ENCODE measurements around the gene MRGPRE.

DNA sequence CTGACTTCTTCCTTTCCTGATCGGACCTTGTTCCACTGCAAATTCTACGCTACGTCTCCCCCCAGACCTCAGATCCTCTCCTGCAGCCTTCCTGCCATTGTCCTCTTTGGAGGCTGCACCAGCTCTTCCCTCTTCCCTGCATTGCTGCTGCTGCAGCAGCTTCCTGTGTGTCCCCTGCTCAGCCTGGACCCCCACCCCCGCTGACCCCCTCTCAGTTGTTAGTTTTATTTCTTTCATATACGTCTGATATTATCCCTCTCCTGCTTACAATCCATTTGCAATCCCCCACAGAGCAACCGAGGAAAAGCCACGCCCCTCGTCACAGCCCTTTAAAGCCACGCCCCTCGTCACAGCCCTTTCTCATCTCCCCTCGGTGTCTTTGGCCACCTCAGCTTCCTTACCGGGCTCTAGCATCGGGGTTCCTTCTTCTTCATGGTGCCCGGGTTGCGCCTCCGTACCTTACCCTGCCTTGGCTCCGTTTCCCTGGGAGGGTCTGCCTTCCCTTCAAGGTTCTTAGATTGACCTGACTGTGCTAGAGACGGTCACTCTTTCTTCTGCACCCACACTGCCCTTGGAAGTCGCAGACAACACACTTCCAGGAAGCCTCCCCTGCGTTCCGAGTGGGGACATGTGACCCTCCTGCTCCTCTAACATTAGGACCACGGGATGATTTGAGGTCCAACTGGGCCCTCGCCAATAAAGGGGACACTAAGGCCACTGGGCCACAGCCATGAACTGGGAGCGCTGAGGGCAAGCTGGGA, 18.4 kb downstream of the MRGPRE start:
- TF ChIP-seq, protein P1, sequence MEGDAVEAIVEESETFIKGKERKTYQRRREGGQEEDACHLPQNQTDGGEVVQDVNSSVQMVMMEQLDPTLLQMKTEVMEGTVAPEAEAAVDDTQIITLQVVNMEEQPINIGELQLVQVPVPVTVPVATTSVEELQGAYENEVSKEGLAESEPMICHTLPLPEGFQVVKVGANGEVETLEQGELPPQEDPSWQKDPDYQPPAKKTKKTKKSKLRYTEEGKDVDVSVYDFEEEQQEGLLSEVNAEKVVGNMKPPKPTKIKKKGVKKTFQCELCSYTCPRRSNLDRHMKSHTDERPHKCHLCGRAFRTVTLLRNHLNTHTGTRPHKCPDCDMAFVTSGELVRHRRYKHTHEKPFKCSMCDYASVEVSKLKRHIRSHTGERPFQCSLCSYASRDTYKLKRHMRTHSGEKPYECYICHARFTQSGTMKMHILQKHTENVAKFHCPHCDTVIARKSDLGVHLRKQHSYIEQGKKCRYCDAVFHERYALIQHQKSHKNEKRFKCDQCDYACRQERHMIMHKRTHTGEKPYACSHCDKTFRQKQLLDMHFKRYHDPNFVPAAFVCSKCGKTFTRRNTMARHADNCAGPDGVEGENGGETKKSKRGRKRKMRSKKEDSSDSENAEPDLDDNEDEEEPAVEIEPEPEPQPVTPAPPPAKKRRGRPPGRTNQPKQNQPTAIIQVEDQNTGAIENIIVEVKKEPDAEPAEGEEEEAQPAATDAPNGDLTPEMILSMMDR (IDR thresholded peaks at IDR 0.05) = no peak
- no peak for TF ChIP-seq EZH2 (IDR thresholded peaks at IDR 0.05; ENCODE audit: borderline replicate concordance, insufficient read depth, low read depth, low read length, poor library complexity, severe bottlenecking)

Data from B cell (primary cell).